HAP-1 (cell line): ENCODE data around the gene PRR5L.
"Not testable (repeated sequence)": the region's sequence is repeated elsewhere in the genome, so short reads cannot be mapped to it uniquely, and the experiment has no call there.

Experiments used
- DNase-seq, 2 experiments: peaks; one replicate each; pipeline ENCODE4 v3.0.0-alpha.2; 2016 to 2020; ENCODE audit warnings: low spot score in 2 of 2
- H3K27me3 ChIP-seq: fragments of 250-450 bp; sonication (Bioruptor Pico); 2 replicates; pipeline ENCODE4 v1.5.1; 2020; ENCODE audit warnings: low read depth, mild to moderate bottlenecking, moderate library complexity
- H3K36me3 ChIP-seq: fragments of 250-450 bp; sonication (Bioruptor Pico); replicated peaks from 2 replicates; pipeline ENCODE4 v1.5.1; 2020; ENCODE audit warnings: mild to moderate bottlenecking
- H3K4me1 ChIP-seq: fragments of 250-450 bp; sonication (Bioruptor Pico); 2 replicates; pipeline ENCODE4 v1.5.1; 2020; ENCODE audit warnings: mild to moderate bottlenecking
- H3K4me3 ChIP-seq: fragments of 250-450 bp; sonication (Bioruptor Pico); 2 replicates; pipeline ENCODE4 v1.5.1; 2020; ENCODE audit warnings: mild to moderate bottlenecking, moderate library complexity
- H3K9me3 ChIP-seq: fragments of 250-450 bp; sonication (Bioruptor Pico); 2 replicates; pipeline ENCODE4 v1.5.1; 2020; ENCODE audit warnings: mild to moderate bottlenecking, moderate library complexity
- in situ Hi-C: fragments of 300-500 bp; cut with MboI; formaldehyde crosslinking; loops from 3 replicates; pipeline ENCODE4 v1.14.3; 2020; ENCODE audit warnings: low sequenced_read_pairs, inconsistent platforms, mixed read lengths

The PRR5L gene

GRCh38 chr11:36510594-36510942 lies 214.5 kb downstream of the PRR5L start:
- DNase-seq: peak in 1 of 2 experiments; percentile 23

GRCh38 chr11:36511062-36511461 lies 215.0 kb downstream of the PRR5L start:
- H3K9me3 ChIP-seq, H3K4me1 ChIP-seq, H3K36me3 ChIP-seq, H3K27me3 ChIP-seq, in situ Hi-C loops, DNase-seq, H3K4me3 ChIP-seq: not testable (repeated sequence)

More at GRCh38 chr11:36510594-36510942, 214.5 kb downstream of the PRR5L start:
- H3K4me3 ChIP-seq: peak overlapping the region; percentile 98
- no peaks in the 10 kb centered on the region for H3K27me3 ChIP-seq
- no peaks in the 10 kb centered on the region for H3K9me3 ChIP-seq
- in situ Hi-C loops: no loop called here
- no peaks in the 10 kb centered on the region; the same call in 1 of the 2 replicates for H3K4me1 ChIP-seq
- 0 out of 2 replicates have a peak, but pooled peaks cover 5% of the 10 kb centered on the region for H3K36me3 ChIP-seq

GRCh38 chr11:36512016-36512415 lies 215.9 kb downstream of the PRR5L start:
- Histone ChIP-seq H3K36me3 (0 out of 2 replicates have a peak, but pooled peaks cover 3% of the 10 kb centered on the region), H3K27me3 (no peaks in the 10 kb centered on the region), H3K4me3 (no peak overlapping the region), H3K9me3 (no peaks in the 10 kb centered on the region), H3K4me1 (no peaks in the 10 kb centered on the region; the same call in 1 of the 2 replicates)
- in situ Hi-C loops: no loop called here
- DNase-seq: no peak

- Histone ChIP-seq H3K4me1 (no peaks in the 10 kb centered on the region; the same call in 1 of the 2 replicates), H3K27me3 (no peaks in the 10 kb centered on the region)
- in situ Hi-C loops: no loop called here
Observed at GRCh38 chr11:36513965-36514364, 217.9 kb downstream of the PRR5L start.

More at GRCh38 chr11:36513965-36514364, 217.9 kb downstream of the PRR5L start:
- Histone ChIP-seq H3K4me3 (no peak overlapping the region), H3K36me3 (0 out of 2 replicates have a peak, but pooled peaks cover 3% of the 10 kb centered on the region), H3K9me3 (no peaks in the 10 kb centered on the region)
- DNase-seq: no peak
